ENCODE data around the gene FHL2.

FHL2 gene

DNA sequence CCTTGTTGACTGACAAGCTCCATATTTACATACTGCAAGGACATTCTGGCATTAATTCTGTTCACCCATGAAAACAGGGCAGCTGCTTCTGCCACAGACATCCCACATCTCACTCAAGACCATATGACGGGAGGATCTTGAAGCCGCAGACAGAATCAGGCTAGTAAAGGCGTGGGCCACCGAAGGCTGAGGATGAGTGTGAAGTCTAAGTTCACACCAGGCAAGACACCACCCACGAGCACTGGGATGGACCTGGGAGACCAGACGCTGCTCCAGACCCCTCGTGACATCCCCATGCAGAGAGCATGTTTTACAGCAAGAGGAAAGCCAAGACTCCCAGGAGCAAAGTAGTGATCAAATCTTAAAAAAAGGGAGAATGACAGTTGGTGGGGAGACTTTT lies 3.2 kb downstream of the FHL2 start:
- Mint-ChIP-seq H3K27me3 (peaks cover 7% of the 10 kb centered on the region), H3K4me1 (ENCODE audit: low read depth) (peaks cover 17% of the 10 kb centered on the region), H3K9me3 (ENCODE audit: low read depth) (no peaks in the 10 kb centered on the region), H3K4me3 (no peak overlapping the region), H3K27ac (no peak overlapping the region), H3K36me3 (no peaks in the 10 kb centered on the region)

- peaks cover 5% of the 10 kb centered on the region for H3K27me3 Mint-ChIP-seq
- no peak overlapping the region for H3K4me3 Mint-ChIP-seq
- no peak overlapping the region for H3K27ac Mint-ChIP-seq
- H3K9me3 Mint-ChIP-seq (ENCODE audit: low read depth), result no peaks in the 10 kb centered on the region
- H3K4me1 Mint-ChIP-seq (ENCODE audit: low read depth), result peaks cover 17% of the 10 kb centered on the region
- no peaks in the 10 kb centered on the region for H3K36me3 Mint-ChIP-seq
Observed at GRCh38 chr2:105394951-105395611, 3.8 kb downstream of the FHL2 start.

GRCh38 chr2:105393373-105394055 lies 5.3 kb downstream of the FHL2 start:
- no peaks in the 10 kb centered on the region for H3K9me3 Mint-ChIP-seq (ENCODE audit: low read depth)
- H3K4me1 Mint-ChIP-seq (ENCODE audit: low read depth), result peaks cover 17% of the 10 kb centered on the region
- no peaks in the 10 kb centered on the region for H3K27me3 Mint-ChIP-seq
- H3K36me3 Mint-ChIP-seq, result no peaks in the 10 kb centered on the region
- H3K27ac Mint-ChIP-seq, result no peak overlapping the region
- H3K4me3 Mint-ChIP-seq, result no peak overlapping the region

- Mint-ChIP-seq H3K4me3 (no peak overlapping the region), H3K27ac (no peak overlapping the region), H3K36me3 (no peaks in the 10 kb centered on the region), H3K27me3 (no peaks in the 10 kb centered on the region), H3K4me1 (ENCODE audit: low read depth) (peaks cover 9% of the 10 kb centered on the region), H3K9me3 (ENCODE audit: low read depth) (no peaks in the 10 kb centered on the region)
Observed at GRCh38 chr2:105391763-105392662, 6.8 kb downstream of the FHL2 start.

DNA sequence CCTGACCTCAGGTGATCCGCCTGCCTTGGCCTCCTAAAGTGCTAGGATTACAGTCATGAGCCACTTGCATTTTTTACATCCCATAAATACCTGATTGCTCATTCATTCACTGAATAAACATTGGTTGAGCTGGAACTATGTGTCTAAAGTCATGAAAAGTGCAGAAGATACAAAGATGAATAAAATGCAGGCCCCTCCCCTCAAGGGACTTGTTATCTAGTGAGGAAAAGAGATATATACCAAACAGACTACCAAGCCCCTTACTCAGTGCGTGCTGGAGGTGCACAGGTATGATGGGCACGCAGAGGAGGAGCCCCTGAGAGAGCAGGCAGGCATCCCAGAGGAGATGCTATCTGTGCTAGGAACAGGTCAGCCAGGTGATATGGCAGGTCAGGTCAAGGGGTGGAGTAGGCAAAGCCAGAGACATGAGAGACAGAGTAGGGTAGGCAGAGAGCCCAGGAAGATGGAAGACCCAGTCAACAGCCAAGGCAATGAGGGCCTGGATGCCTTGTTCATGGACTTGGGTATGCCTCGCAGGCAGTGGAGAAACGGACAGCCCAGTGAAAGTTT lies 7.7 kb downstream of the FHL2 start:
- H3K27me3 Mint-ChIP-seq, result no peaks in the 10 kb centered on the region
- peaks cover 2% of the 10 kb centered on the region for H3K4me1 Mint-ChIP-seq (ENCODE audit: low read depth)

DNA sequence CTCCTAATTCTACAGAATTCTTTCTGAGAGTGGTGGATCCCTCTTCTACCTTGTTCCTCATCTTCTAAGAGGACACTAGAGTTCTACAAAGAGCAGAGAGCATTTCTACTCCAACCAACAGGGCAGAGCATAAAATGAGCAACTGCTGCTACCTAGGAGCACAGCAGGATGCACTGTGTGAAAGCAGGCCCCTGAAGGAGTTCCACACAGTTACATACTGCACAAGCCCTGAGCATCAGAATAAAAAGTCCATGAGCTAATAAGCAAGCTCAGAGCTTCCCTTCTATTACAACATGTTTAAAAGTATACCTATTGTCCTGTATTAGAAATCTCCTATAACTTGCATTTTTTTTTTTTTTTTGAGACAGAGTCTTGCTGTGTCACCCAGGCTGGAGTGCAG lies 8.4 kb downstream of the FHL2 start:
- Mint-ChIP-seq H3K4me3 (no peak overlapping the region), H3K36me3 (no peaks in the 10 kb centered on the region), H3K27ac (no peak overlapping the region), H3K9me3 (ENCODE audit: low read depth) (no peaks in the 10 kb centered on the region), H3K27me3 (no peaks in the 10 kb centered on the region), H3K4me1 (ENCODE audit: low read depth) (no peaks in the 10 kb centered on the region)

More for the DNA sequence above, 7.7 kb downstream of the FHL2 start:
- no peak overlapping the region for H3K4me3 Mint-ChIP-seq
- H3K9me3 Mint-ChIP-seq (ENCODE audit: low read depth), result no peaks in the 10 kb centered on the region
- H3K36me3 Mint-ChIP-seq, result no peaks in the 10 kb centered on the region
- H3K27ac Mint-ChIP-seq, result no peak overlapping the region

- Mint-ChIP-seq H3K36me3 (no peaks in the 10 kb centered on the region), H3K27ac (no peak overlapping the region), H3K9me3 (ENCODE audit: low read depth) (no peaks in the 10 kb centered on the region), H3K27me3 (no peaks in the 10 kb centered on the region), H3K4me3 (no peak overlapping the region), H3K4me1 (ENCODE audit: low read depth) (no peaks in the 10 kb centered on the region)
Observed at GRCh38 chr2:105388971-105389381, 9.9 kb downstream of the FHL2 start.

GRCh38 chr2:105387225-105387624 lies 11.6 kb downstream of the FHL2 start:
- Mint-ChIP-seq H3K27ac (no peak overlapping the region), H3K4me3 (no peak overlapping the region), H3K27me3 (no peaks in the 10 kb centered on the region), H3K9me3 (ENCODE audit: low read depth) (no peaks in the 10 kb centered on the region), H3K4me1 (ENCODE audit: low read depth) (no peaks in the 10 kb centered on the region), H3K36me3 (no peaks in the 10 kb centered on the region)

GRCh38 chr2:105385731-105386540 lies 12.9 kb downstream of the FHL2 start:
- Mint-ChIP-seq H3K27ac (no peak overlapping the region), H3K27me3 (no peaks in the 10 kb centered on the region), H3K4me1 (ENCODE audit: low read depth) (no peaks in the 10 kb centered on the region), H3K9me3 (ENCODE audit: low read depth) (no peaks in the 10 kb centered on the region), H3K36me3 (no peaks in the 10 kb centered on the region), H3K4me3 (no peak overlapping the region)

DNA sequence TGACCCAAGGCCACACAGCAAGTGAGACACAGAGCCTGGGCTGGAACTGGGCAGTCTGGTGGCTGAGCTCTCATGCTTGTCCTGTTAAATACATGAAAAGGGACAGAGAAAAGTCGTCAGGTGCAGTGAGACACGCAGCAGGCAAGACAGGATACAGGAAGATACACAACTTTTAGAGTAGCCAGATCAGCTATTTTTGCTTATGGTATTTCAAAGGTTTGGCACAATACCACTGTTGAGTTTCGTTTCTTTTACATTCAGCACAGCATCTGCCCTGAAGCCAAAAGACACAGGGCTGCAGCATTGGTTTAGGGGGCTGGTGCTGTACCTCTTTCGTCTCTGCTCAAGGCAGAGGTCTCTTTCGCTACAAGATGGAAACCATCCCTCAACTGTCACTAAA lies 14.0 kb downstream of the FHL2 start:
- H3K4me3 Mint-ChIP-seq, result no peak overlapping the region
- H3K9me3 Mint-ChIP-seq (ENCODE audit: low read depth), result no peaks in the 10 kb centered on the region

DNA sequence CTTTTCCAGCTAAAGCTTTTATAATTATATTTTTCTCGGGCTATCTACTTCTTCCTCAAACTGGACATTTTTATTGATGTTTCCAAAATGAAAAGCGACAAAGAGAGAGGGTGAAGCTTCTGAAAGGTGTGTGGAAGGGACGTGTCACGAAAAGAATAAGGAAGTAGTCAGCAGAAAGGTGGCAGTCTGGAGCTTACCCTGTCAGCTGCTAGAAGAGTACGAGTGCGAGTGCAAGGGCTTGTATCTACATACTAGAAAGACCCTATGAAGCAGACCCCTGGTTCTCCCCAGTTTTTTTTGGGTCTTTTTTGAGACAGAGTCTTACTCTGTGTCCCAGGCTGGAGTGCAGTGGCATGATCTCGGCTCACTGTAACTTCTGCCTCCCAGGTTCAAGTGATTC lies 14.6 kb downstream of the FHL2 start:
- Mint-ChIP-seq H3K4me3 (no peak overlapping the region), H3K9me3 (ENCODE audit: low read depth) (no peaks in the 10 kb centered on the region), H3K27ac (no peak overlapping the region), H3K36me3 (no peaks in the 10 kb centered on the region), H3K27me3 (no peaks in the 10 kb centered on the region), H3K4me1 (ENCODE audit: low read depth) (no peaks in the 10 kb centered on the region)

More for the DNA sequence above, 14.0 kb downstream of the FHL2 start:
- no peak overlapping the region for H3K27ac Mint-ChIP-seq
- no peaks in the 10 kb centered on the region for H3K4me1 Mint-ChIP-seq (ENCODE audit: low read depth)
- no peaks in the 10 kb centered on the region for H3K36me3 Mint-ChIP-seq
- H3K27me3 Mint-ChIP-seq, result no peaks in the 10 kb centered on the region

DNA sequence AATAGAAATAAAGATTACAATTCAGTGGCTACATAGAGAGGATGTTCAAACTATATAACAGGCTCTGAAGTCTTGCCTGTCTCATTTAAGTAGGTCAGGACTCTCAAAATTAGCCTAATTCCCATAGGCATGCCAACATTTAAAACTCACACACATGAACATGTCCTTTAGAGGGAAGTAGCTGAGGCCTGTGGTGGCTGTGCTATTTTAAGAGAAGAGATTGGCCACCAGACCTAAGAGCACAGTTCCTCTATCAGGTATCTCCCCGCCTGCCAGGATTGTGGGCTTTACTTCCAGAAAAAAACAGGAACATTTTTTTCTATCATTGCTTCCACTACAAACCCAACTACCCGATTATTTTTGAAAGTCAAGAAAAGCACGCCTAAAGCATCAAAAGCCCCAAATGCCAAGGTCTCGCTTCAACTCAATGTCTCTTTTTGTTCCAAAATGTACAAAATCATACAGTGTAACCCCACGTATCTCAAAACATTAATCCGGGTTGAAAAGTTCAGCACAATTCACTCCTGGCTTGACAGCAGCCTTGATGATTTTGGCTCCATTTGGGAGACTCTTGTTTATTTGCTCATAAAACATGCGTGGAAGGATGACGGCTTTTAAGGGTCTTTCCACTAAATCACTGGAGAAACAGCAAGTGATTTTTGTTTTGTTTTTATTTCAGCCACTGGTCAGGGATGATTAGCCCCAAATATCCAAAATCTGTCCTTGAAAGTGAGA lies 15.3 kb downstream of the FHL2 start:
- Mint-ChIP-seq H3K27ac (no peak overlapping the region), H3K27me3 (no peaks in the 10 kb centered on the region), H3K9me3 (ENCODE audit: low read depth) (no peaks in the 10 kb centered on the region), H3K36me3 (no peaks in the 10 kb centered on the region), H3K4me3 (no peak overlapping the region), H3K4me1 (ENCODE audit: low read depth) (no peaks in the 10 kb centered on the region)

GRCh38 chr2:105382177-105382576 lies 16.7 kb downstream of the FHL2 start:
- H3K4me1 Mint-ChIP-seq (ENCODE audit: low read depth), result no peaks in the 10 kb centered on the region
- H3K36me3 Mint-ChIP-seq, result no peaks in the 10 kb centered on the region
- no peaks in the 10 kb centered on the region for H3K9me3 Mint-ChIP-seq (ENCODE audit: low read depth)
- no peak overlapping the region for H3K27ac Mint-ChIP-seq
- H3K4me3 Mint-ChIP-seq, result no peak overlapping the region
- H3K27me3 Mint-ChIP-seq, result no peaks in the 10 kb centered on the region
